Renal cortical epithelial cell (primary cell): ENCODE data around the gene NMU. TPM values are rescaled to one million over a fixed set of nuclear protein-coding genes. Genes with fewer than 3 reads are reported as not detected.
A peak's percentile ranks its signal among the peaks of the same experiment; 100 is the strongest.
"Not testable (repeated sequence)": the region's sequence is repeated elsewhere in the genome, so short reads cannot be mapped to it uniquely, and the experiment has no call there.

Experiments used
- DNase-seq: peaks from one replicate; pipeline ENCODE4 v3.0.0-alpha.2; 2011; ENCODE audit warnings: low read depth
- total RNA-seq: library from RNA; depleted of rRNA; stranded (reverse); fragments of >200 nt; gene quantifications from 2 replicates; pipeline ENCODE4 v1.2.3, GENCODE V29; 2014

Gene NMU
- total RNA-seq, 1 donor from 2014 or later, result not detected

GRCh38 chr4:55560096-55560495, 76.0 kb downstream of the NMU start:
- no peak for DNase-seq

DNA sequence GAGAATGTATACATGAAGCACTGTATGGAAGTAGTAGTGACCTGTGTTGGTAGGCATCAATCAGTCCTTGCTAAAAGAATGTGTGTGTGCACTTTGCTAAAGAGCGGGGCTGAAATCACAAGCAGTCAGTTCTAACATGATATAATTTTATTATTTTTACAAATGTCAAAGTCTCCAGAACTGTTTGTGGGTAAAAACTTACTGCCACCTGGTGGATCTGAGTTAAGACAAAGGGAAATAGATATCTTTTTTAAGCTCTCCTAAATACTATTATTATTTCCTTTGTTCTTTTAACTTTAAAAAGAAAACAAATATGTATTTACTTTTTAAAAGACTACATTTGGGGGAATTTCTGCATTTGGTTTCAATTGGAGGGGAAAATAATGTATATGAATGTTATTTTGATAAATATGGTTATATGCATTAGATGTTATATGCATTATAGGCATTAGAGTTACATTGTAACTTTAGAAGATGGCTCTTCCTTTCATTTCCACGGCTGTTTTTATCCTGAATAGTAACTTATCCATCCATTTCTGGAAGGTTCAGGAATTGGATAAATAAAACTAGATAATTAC, 81.6 kb downstream of the NMU start:
- DNase-seq, result peak; percentile 60

DNA sequence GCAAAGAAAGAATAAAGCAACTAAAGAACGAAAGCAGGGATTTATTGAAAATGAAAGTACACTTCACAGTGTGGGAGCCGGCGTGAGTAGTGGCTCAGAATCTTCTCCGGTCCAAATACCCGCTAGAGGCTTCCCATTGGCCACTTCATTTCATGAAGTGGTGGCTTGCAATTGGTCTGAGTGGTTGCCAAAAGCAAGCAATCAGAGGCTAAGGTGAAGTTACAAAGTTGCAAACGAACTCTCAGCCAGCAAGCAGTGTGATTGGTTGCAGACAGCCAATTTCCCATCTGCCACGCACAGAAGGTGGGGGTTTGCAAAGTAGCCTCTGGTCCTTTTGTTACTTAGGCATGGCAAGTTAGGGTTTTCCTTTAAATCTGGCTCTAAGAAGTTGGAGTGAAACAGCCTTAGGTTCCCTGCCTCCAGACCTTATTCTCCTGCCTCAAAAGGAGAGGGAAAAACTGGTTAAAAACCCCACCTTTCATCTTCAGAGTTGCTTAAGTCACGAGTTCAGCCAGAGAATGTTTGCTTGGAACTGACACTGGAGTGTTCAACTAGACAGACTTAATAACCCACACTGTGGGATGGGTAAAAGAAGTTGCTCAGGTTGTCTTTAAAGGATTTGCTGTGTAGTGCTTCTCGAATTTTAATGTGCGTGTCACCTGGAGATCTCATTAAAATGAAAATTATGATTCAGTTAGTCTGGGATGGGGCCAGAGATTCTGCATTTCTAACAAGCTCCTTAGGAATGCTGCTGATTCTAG, 82.5 kb downstream of the NMU start:
- peak; percentile 48 for DNase-seq

- not testable (repeated sequence) for DNase-seq
Observed at GRCh38 chr4:55551964-55552363, 84.1 kb downstream of the NMU start.

- peak; percentile 75 for DNase-seq
Observed at GRCh38 chr4:55549888-55550287, 86.2 kb downstream of the NMU start.

GRCh38 chr4:55547918-55548317, 88.2 kb downstream of the NMU start:
- no peak for DNase-seq

DNA sequence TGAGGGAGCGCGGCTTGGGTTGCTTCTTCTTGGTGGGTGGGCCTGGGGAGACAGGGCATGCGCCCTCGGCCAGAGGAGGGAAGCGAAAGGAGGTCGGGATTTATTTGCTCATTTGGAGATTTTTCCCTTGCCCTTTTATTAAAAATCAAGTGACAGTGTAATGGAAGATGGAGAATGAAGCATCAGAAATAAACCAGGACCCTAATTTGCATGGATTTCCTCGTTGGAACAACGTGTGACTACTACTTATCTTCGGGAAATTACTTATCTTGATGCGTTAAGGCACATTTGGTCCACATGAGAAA, 88.7 kb downstream of the NMU start:
- no peak for DNase-seq

DNA sequence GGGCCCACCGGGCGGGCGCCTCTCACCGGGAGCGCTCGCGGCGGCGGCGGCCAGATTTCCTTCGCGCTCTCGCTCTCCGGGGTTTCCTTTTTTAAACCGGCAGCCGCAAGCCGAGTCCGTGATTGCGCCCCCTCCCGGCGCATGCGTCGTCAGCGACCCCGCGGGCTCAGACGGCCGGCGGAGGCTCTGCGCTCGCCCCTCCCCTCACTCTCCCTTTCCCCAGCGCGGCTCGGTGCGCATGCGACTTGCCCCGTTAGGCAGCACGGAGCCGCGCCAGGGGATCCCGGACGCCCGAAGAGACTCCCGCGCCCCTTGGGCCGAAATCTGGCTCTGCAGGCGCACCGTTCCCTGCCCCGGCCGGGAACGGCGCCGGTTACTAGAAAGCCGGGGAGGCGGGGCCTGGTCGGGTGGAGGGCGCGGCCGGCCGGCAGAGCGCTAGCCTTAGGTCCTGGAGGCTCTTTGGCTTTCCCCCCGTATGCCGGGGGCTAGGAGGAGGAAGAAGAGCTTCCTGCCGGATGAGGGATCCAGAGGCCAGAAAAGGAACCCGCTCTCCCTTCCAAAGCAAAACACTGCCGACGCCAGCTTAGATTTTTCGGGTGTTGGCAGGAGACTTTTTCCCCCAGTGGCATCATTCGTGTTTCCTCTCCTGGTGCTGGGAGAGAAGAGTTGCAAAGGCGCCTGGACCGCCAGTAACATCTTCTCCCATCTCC, 89.2 kb downstream of the NMU start, which contains the start of gene CLOCK:
Gene CLOCK (minus strand): TSS at position 154 of the 710 bp plus-strand sequence. CDS start 64,124 bp downstream, outside the sequence.
- peak; percentile 47 for DNase-seq

DNA sequence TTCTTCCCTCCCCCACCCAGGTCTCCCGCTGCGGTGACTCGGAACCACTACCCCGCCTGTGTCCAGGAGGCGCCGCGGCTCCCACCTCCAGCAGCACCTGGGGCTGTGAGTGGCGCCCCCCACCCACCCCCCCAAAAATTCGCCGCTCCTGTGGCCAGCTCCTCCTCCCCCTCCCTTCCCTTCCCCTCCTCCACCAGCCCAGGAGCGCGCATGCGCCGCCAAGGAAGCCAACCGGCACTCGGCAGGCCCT, 89.7 kb downstream of the NMU start:
- DNase-seq, result no peak

DNA sequence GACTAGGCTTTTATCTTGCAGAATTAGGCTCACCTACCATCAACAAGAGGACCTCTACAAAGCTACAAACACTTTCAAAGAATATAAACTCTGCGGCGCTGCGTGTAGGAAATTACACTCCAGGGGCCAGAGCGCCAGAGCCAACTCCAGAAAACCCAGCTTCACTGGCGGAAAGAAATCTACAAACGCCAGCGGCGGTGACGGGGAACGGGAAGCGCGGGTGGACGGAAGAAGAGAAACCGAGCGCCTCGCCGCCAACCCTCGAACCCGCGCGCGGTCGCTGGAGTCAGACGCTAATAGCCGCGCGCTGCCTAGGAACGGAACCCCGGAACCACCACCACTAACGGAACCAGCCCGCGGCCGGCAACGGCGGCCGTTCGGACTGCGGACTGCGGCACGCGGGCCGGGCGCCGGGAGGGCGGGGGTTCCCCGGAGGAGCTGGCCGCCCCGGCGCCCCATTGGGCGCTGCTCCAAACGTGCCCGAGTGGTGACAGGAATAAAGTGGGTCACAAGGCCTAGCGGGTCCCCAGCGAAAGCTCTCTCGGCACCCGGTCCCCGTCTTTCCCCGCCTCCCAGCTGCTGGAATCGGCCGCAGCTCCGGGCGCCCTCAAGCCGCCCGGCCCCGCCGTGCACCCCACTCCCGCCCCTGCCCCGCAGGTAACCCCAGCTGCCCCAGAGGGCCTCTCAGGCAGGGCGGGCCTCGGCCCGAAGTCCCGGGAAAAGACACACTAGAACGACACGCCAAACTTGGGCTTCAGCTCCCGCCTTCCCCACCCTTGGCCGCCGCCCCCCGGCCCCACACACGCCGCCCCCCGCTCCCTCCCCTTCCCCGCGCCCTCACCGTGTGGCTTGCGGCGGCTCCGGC, 90.2 kb downstream of the NMU start:
- peak; percentile 40 for DNase-seq

Other genes with a start within 250 kb of the NMU start
- gene TMEM165, start 240.3 kb downstream of the NMU start, total RNA-seq, result 188 and 221 TPM in 2 replicates
- gene CLOCK, start 89.4 kb downstream of the NMU start, total RNA-seq, result 20.0 and 25.6 TPM in 2 replicates
- not detected in 2 replicates for gene PDCL2, start 44.1 kb downstream of the NMU start, total RNA-seq
- gene EXOC1L, start 183.5 kb upstream of the NMU start, total RNA-seq, result not detected in 2 replicates
- 50.9 and 62.6 TPM in 2 replicates for gene EXOC1, start 217.3 kb upstream of the NMU start, total RNA-seq